Dermis blood vessel endothelial cell (primary cell): ENCODE measurements around the gene PCSK6. TPM values are rescaled to one million over a fixed set of nuclear protein-coding genes. Genes with fewer than 3 reads are reported as not detected.
"Not testable (repeated sequence)": the region's sequence is repeated elsewhere in the genome, so short reads cannot be mapped to it uniquely, and the experiment has no call there.

ENCODE experiments used
- DNase-seq: peaks from one replicate; pipeline ENCODE4 v3.0.0; 2010
- total RNA-seq: library from RNA; depleted of rRNA; stranded (reverse); fragments of >200 nt; gene quantifications from 2 replicates; pipeline ENCODE4 v1.2.3, GENCODE V29; 2014

Gene PCSK6
- total RNA-seq, 1 donor from 2014 or later: 24.8 TPM

GRCh38 chr15:101481917-101482525 lies 7.5 kb downstream of the PCSK6 start:
- no peak for DNase-seq

GRCh38 chr15:101481381-101481705 lies 8.2 kb downstream of the PCSK6 start:
- no peak for DNase-seq

GRCh38 chr15:101480613-101481380 lies 8.7 kb downstream of the PCSK6 start:
- no peak for DNase-seq

- DNase-seq: no peak
Observed at GRCh38 chr15:101479851-101480612, 9.5 kb downstream of the PCSK6 start.

- no peak for DNase-seq
Observed at GRCh38 chr15:101479342-101479845, 10.1 kb downstream of the PCSK6 start.

- no peak for DNase-seq
Observed at GRCh38 chr15:101478701-101479341, 10.7 kb downstream of the PCSK6 start.

- DNase-seq: no peak
Observed at GRCh38 chr15:101477851-101478362, 11.6 kb downstream of the PCSK6 start.

- DNase-seq: no peak
Observed at GRCh38 chr15:101476756-101477155, 12.8 kb downstream of the PCSK6 start.

- no peak for DNase-seq
Observed at GRCh38 chr15:101474983-101475382, 14.5 kb downstream of the PCSK6 start.

GRCh38 chr15:101474233-101474632 lies 15.3 kb downstream of the PCSK6 start:
- DNase-seq: no peak

- DNase-seq: no peak
Observed at GRCh38 chr15:101472033-101472432, 17.5 kb downstream of the PCSK6 start.

- DNase-seq: no peak
Observed at GRCh38 chr15:101470548-101471239, 18.8 kb downstream of the PCSK6 start.

GRCh38 chr15:101469520-101470288 lies 19.8 kb downstream of the PCSK6 start:
- DNase-seq: no peak

- no peak for DNase-seq
Observed at GRCh38 chr15:101466188-101466587, 23.3 kb downstream of the PCSK6 start.

GRCh38 chr15:101464999-101465669 lies 24.4 kb downstream of the PCSK6 start:
- DNase-seq: no peak

GRCh38 chr15:101464256-101464998 lies 25.1 kb downstream of the PCSK6 start:
- DNase-seq: no peak

GRCh38 chr15:101463696-101464095 lies 25.8 kb downstream of the PCSK6 start:
- DNase-seq: not testable (repeated sequence)

- DNase-seq: no peak
Observed at GRCh38 chr15:101463270-101463669, 26.2 kb downstream of the PCSK6 start.

GRCh38 chr15:101461097-101461496 lies 28.4 kb downstream of the PCSK6 start:
- no peak for DNase-seq
